K562 (cell line): Measurements from ENCODE around the gene KCNH2. TPM values are rescaled to one million over a fixed set of nuclear protein-coding genes. Genes with fewer than 3 reads are reported as not detected.

ENCODE experiments used
- ATAC-seq: fragments of 200-7000 bp; cut with Tn5 transposase; 3 replicates; pipeline ENCODE4 v1.9.1; 2020; ENCODE audit warnings: moderate library complexity
- BruUV-seq: library from RNA; stranded (reverse); fragments of 400-500 nt; replicated peaks from 2 replicates; lab custom pipeline; 2021; lab: Mats Ljungman, UMichigan
- CTCF ChIA-PET: fragments of 300-600 bp; formaldehyde crosslinking; extraction: SDS; loops from one replicate; lab custom pipeline; 2021; ENCODE audit warnings: low intra/inter-chr PET ratio; lab: Yijun Ruan, JAX
- POLR2A ChIA-PET: fragments of 300-600, 350-650 bp; sonication (Branson Sonifier 250); formaldehyde crosslinking; extraction: SDS; loops from one replicate; lab custom pipeline; 2021; ENCODE audit warnings: antibody characterized with exemption, inconsistent platforms; lab: Yijun Ruan, JAX
- DNase-seq, 4 experiments: peaks; one replicate each; pipeline versions ENCODE4 v3.0.0 to v3.0.0-alpha.2; 2011 to 2018; ENCODE audit warnings: low spot score in 3 of 4, mixed read lengths in 3 of 4; ENCODE audit errors: extremely low read depth in 1 of 4
- FAIRE-seq: peaks from 2 replicates; lab custom pipeline; 2011; peaks lifted over from hg19 to GRCh38; lab: Jason Lieb, UNC
- H2AFZ ChIP-seq: 2 replicates; pipeline ENCODE4 v1.6.0; 2011; ENCODE audit warnings: low read depth, low read length, control low read depth, inconsistent platforms
- H3K27ac ChIP-seq: fragments of 200-600 bp; 3 replicates; pipeline ENCODE4 v1.8.0; 2011; ENCODE audit warnings: low read depth, mild to moderate bottlenecking, control low read depth, inconsistent platforms, low read length, moderate library complexity, mixed read lengths; ENCODE audit errors: extremely low read depth
- H3K27me3 ChIP-seq, 2 experiments: fragments of 300-600 bp in 1 of 2; 2 replicates in 1 of 2; 3 replicates in 1 of 2; pipeline versions ENCODE4 v1.6.0 to v1.8.0; 2011; ENCODE audit warnings: inconsistent platforms in 2 of 2, low read length in 2 of 2, mild to moderate bottlenecking in 1 of 2, mixed read lengths in 1 of 2, moderate library complexity in 1 of 2; ENCODE audit not compliant: control insufficient read depth in 2 of 2, insufficient read depth in 2 of 2
- H3K36me3 ChIP-seq: fragments of 300-600 bp; 3 replicates; pipeline ENCODE4 v1.8.0; 2011; ENCODE audit warnings: mild to moderate bottlenecking, low read length, inconsistent platforms; ENCODE audit not compliant: control insufficient read depth, insufficient read depth
- H3K4me1 ChIP-seq, 2 experiments: fragments of 200-600 bp in 1 of 2; replicated peaks in 1 of 2; 2 replicates in 1 of 2; 3 replicates in 1 of 2; pipeline versions ENCODE4 v1.5.1 to v1.8.0; 2011; ENCODE audit warnings: inconsistent platforms in 2 of 2, low read length in 2 of 2, mild to moderate bottlenecking in 1 of 2, mixed read lengths in 1 of 2, moderate library complexity in 1 of 2; ENCODE audit not compliant: control insufficient read depth in 2 of 2, insufficient read depth in 2 of 2
- H3K4me2 ChIP-seq: 2 replicates; pipeline ENCODE4 v1.6.1; 2011; ENCODE audit warnings: low read length, control low read depth, inconsistent platforms, mixed read lengths; ENCODE audit not compliant: insufficient read depth
- H3K4me3 ChIP-seq: fragments of 200-600 bp; sonication (generic), shearing (Covaris generic); 2 replicates; pipeline ENCODE4 v1.5.1; 2016; ENCODE audit warnings: control low read depth, inconsistent platforms
- H3K79me2 ChIP-seq: fragments of 200-600 bp; 3 replicates; pipeline ENCODE4 v1.8.0; 2011; ENCODE audit warnings: low read length, inconsistent platforms; ENCODE audit not compliant: control insufficient read depth, insufficient read depth
- H3K9ac ChIP-seq, 2 experiments: 2 replicates each; pipeline versions ENCODE4 v1.6.0 to v1.6.1; 2011; ENCODE audit warnings: low read depth in 2 of 2, low read length in 2 of 2, control low read depth in 1 of 2, inconsistent platforms in 1 of 2, mild to moderate bottlenecking in 1 of 2, mixed read lengths in 1 of 2; ENCODE audit not compliant: insufficient read depth in 1 of 2
- H3K9me1 ChIP-seq: one replicate; pipeline ENCODE4 v1.6.0; 2011; ENCODE audit warnings: inconsistent platforms, mild to moderate bottlenecking, low read length, moderate library complexity; ENCODE audit not compliant: control insufficient read depth, insufficient read depth
- H3K9me3 ChIP-seq: replicated peaks from 2 replicates; pipeline ENCODE4 v1.5.1; 2011; ENCODE audit warnings: low read depth, low read length, inconsistent platforms; ENCODE audit not compliant: control insufficient read depth, insufficient read depth
- H4K20me1 ChIP-seq: replicated peaks from 2 replicates; pipeline ENCODE4 v1.6.1; 2011; ENCODE audit warnings: low read length, inconsistent platforms, mixed read lengths; ENCODE audit not compliant: control insufficient read depth, insufficient read depth
- AFF4 ChIP-seq: sonication (generic); formaldehyde crosslinking; IDR thresholded peaks from 2 replicates; pipeline ENCODE4 v1.8.0; 2023; ENCODE audit warnings: mild to moderate bottlenecking, missing genetic modification reagents
- FOXO4 ChIP-seq: fragments of 450-650 bp; formaldehyde crosslinking; IDR thresholded peaks from 2 replicates; pipeline ENCODE4 v1.4.0; 2020; ENCODE audit warnings: mild to moderate bottlenecking, moderate library complexity
- HSF4 ChIP-seq: fragments of 250-450 bp; sonication (Bioruptor Pico); IDR thresholded peaks from 2 replicates; pipeline ENCODE4 v2.1.2; 2022; ENCODE audit warnings: mild to moderate bottlenecking, moderate library complexity, borderline replicate concordance
- IRF9 ChIP-seq: fragments of 450-650 bp; IDR thresholded peaks from 2 replicates; pipeline ENCODE4 v1.6.1; 2016; ENCODE audit warnings: missing biosample characterization, missing genetic modification characterization
- RFX1 ChIP-seq: fragments of 450-650 bp; IDR thresholded peaks from 2 replicates; pipeline ENCODE4 v1.6.1; 2016; ENCODE audit warnings: mild to moderate bottlenecking, moderate library complexity
- SMC3 ChIP-seq: conservative IDR thresholded peaks from 2 replicates; pipeline ENCODE4 v1.6.1; 2011; ENCODE audit warnings: low read depth, low read length, improper control_type of control experiment; ENCODE audit not compliant: insufficient read depth
- USF1 ChIP-seq: sonication (generic); formaldehyde crosslinking; IDR thresholded peaks from 2 replicates; pipeline ENCODE4 v1.9.0; 2022; ENCODE audit warnings: mild to moderate bottlenecking, missing genetic modification reagents
- ZNF263 ChIP-seq: sonication (generic); formaldehyde crosslinking; IDR thresholded peaks from 2 replicates; pipeline ENCODE4 v1.8.0; 2022; ENCODE audit warnings: mild to moderate bottlenecking, missing genetic modification reagents, borderline replicate concordance
- ZNF512 ChIP-seq: IDR thresholded peaks from 2 replicates; pipeline ENCODE4 v1.6.1; 2016; ENCODE audit warnings: missing genetic modification characterization, missing compliant biosample characterization
- ZNF75A ChIP-seq: fragments of 450-650 bp; formaldehyde crosslinking; IDR thresholded peaks from 2 replicates; pipeline ENCODE4 v1.4.0; 2020; ENCODE audit warnings: mild to moderate bottlenecking
- ZNF830 ChIP-seq: fragments of 250-450 bp; sonication (Bioruptor Pico); IDR thresholded peaks from 2 replicates; pipeline ENCODE4 v1.5.0; 2021; ENCODE audit warnings: mild to moderate bottlenecking
- WGBS: fragments of 100-300 bp; shearing (Covaris generic); methylation state at CpG from one replicate; pipeline ENCODE4 v1.1.6; 2016; ENCODE audit warnings: low coverage, mixed read lengths; ENCODE audit not compliant: insufficient coverage; ENCODE audit errors: missing lambda C conversion rate; 5-methylcytosine and 5-hydroxymethylcytosine counted together
- in situ Hi-C: fragments of 300-500 bp; cut with MboI; formaldehyde crosslinking; loops from 4 replicates; pipeline ENCODE4 v1.15.0; 2018; ENCODE audit warnings: inconsistent platforms, mixed read lengths
- intact Hi-C: fragments of 100-400 bp; cut with micrococcal nuclease; formaldehyde crosslinking; loops from 2 replicates; pipeline ENCODE4 v1.14.2; 2022
- polyA plus RNA-seq, 8 experiments: library from polyadenylated mRNA; depleted of rRNA in 4 of 8; stranded (reverse) in 5 of 8; unstranded in 3 of 8; fragments of >200 nt; fragmentation: Nextera tagmentation in 2 of 8; fragmentation: Illumina TruSeq in 1 of 8; extraction: Ambion mirVana in 2 of 8; extraction: Trizol in 1 of 8; gene quantifications; 2 replicates each; pipeline versions ENCODE4 v1.2.1 to v1.2.3, GENCODE V29; 2011 to 2014; ENCODE audit warnings: inconsistent platforms in 1 of 8, missing spikeins in 1 of 8
- total RNA-seq, 7 experiments: library from RNA; depleted of rRNA in 6 of 7; stranded (reverse); fragments of >200 nt in 6 of 7; fragmentation: Illumina TruSeq in 2 of 7; extraction: Trizol in 2 of 7; gene quantifications; 2 replicates each; pipeline versions ENCODE4 v1.2.1 to v1.2.3, GENCODE V29; 2011 to 2021; ENCODE audit warnings: low replicate concordance in 1 of 7

Gene KCNH2
- total and polyA plus RNA-seq, 9 of the 15 experiments (the other 6 are each of a cell fraction or from before 2014, with no cell fraction given), result 18.1 to 368 (median 218) TPM

DNA sequence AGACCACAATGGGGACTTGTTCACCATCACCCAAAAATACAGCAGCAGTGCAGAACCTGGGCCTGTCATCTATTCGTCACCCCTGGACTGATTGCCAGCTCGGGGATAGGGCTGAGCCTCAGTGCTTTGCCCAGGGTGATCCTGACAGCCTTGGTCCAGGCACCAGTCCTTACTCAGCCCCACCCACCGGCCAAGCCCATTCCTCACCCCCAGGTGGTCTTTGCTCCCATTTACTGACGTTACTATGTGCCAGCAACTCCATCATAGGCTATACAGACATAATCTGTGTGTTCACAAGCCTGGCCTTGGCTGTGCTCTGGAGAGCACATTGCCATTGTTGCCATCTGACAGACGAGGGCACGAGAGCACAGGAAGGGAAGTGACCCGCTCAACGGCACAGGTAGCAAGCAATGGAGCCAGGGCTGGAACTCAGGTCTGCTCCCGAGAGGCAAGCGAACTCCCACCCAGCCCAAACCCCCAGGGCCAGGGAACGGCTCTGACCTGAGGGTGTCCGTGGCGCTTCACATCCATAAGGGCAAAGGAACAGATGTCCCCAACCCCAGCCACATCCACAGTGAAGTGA lies 39.3 kb upstream of the KCNH2 start:
- Histone ChIP-seq H3K9me3 (no peaks in the 10 kb centered on the region), H3K9me1 (no peaks in the 10 kb centered on the region), H3K4me1 (peaks cover 24 to 73% of the 10 kb centered on the region in 2 experiments), H3K4me2 (peak overlapping the region; percentile 95), H3K4me3 (peak overlapping the region; percentile 40), H3K27ac (peak overlapping the region; percentile 70), H4K20me1 (no peaks in the 10 kb centered on the region), H3K36me3 (peaks cover 33% of the 10 kb centered on the region; the same call in 2 of the 3 replicates), H2AFZ (peak overlapping the region; percentile 96), H3K79me2 (peaks cover 8% of the 10 kb centered on the region), H3K27me3 (no peaks in the 10 kb centered on the region; a peak in 1 of 5 replicates), H3K9ac (peak overlapping the region; percentile 73 to 93)
- intact Hi-C loops (loop anchor here (10.0 kb wide), 1 partner anchor 157 kb away; no protein-coding TSS in a partner anchor), in situ Hi-C loops (no loop called here)
- peak; percentile 84 for FAIRE-seq
- ChIA-PET POLR2A (interaction anchor here (0.5 to 14.3 kb wide), 8 partner anchors 8 to 1167 kb away, joined by 3 to 146 read pairs (median 4); partner anchors contain the start of gene ABCB8), CTCF (interaction anchor here (0.7 to 1.3 kb wide), 4 partner anchors 53 to 120 kb away, joined by 3 to 6 read pairs (median 4); no protein-coding TSS in a partner anchor)
- 27% methylated on average over 13 of the region's 13 CpGs for WGBS
- TSS peak; percentile 86 for BruUV-seq
- no peak for DNase-seq
- no peak; the same call in 2 of the 3 replicates for ATAC-seq
- TF ChIP-seq ZNF263 (CRISPR knock-in tag) (no peak), AFF4 (CRISPR knock-in tag) (peak; percentile 17; the same call in 1 of the 2 replicates), RFX1 (no peak), USF1 (0 out of 2 replicates have a peak, but pooled peaks have one; percentile 25), FOXO4 (no peak), SMC3 (no peak), ZNF830 (CRISPR knock-in tag) (0 out of 2 replicates have a peak, but pooled peaks have one; percentile 68), ZNF512 (no peak), HSF4 (no peak), ZNF75A (CRISPR knock-in tag) (0 out of 2 replicates have a peak, but pooled peaks have one; percentile 24), IRF9 (tag) (no peak)
